ENCODE results near the gene DOCK8. TPM values are rescaled to one million over a fixed set of nuclear protein-coding genes. Genes with fewer than 3 reads are reported as not detected.
A peak's percentile ranks its signal among the peaks of the same experiment; 100 is the strongest.
"Not testable (repeated sequence)": the region's sequence is repeated elsewhere in the genome, so short reads cannot be mapped to it uniquely, and the experiment has no call there.

The DOCK8 gene
- total RNA-seq, 1 experiment from 2014 or later, result 0.12 TPM

DNA sequence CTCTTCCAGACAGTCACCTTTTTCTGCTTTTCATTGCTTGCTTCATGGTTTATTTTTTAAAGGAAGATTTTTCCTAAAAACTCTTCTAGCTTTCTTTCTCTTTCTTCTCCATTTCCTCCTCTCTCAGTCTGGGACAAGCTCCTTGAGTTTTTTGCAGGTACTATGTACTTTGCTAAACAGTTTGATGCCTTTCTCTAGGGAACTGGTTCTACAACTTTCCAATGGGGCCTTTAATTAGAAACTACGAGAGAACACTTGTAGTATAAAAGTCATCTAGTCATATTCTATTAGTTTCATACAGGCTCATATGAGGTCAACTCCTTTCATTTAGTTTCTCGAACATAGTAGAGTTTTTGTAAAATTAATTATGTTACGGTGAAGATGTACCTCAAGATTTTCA is 189.6 kb downstream of the DOCK8 start:
- no peak for DNase-seq (ENCODE audit: extremely low read depth, low read depth)

DNA sequence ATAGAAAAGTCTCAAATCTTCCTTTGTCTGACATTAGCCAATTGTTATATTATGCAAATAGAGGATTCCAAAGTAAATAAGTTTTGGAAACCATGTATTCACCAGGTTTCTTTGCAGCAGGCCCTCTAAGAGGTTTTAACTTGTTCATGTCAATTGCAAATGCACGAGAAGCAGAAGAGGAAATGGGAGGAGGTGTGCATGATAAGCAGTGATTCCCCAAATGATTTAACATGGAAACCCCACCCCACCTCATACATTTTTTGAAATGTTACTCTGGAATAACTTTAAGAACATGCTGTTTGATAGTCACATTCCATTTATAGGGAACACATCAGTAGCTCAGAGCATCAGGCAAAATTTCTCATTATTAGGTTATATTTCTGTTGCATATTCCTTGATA is 190.7 kb downstream of the DOCK8 start:
- no peak for DNase-seq (ENCODE audit: extremely low read depth, low read depth)

GRCh38 chr9:406886-407654 is 192.4 kb downstream of the DOCK8 start:
- no peak for DNase-seq (ENCODE audit: extremely low read depth, low read depth)

GRCh38 chr9:409655-410054 is 195.0 kb downstream of the DOCK8 start:
- DNase-seq (ENCODE audit: extremely low read depth, low read depth), result not testable (repeated sequence)

DNA sequence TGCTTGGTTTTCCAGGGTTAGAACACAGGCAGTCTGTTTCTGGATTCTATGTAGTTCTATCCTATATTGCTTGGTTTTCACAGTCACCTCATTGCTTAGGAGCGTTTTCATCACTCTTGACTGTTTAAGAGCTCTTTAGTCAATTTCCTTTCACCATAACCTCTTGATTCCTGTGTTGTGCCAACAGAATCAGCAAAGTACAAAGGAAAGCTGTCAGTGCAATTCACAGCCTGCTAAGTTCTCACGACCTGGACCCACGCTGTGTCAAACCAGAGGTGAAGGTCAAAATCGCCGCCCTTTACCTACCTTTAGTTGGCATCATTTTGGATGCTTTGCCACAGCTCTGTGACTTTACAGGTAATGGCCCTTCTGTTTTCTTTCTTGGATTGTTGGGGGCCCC is 199.9 kb downstream of the DOCK8 start:
- DNase-seq (ENCODE audit: extremely low read depth, low read depth), result no peak

GRCh38 chr9:419571-420171 is 205.0 kb downstream of the DOCK8 start:
- peak; percentile 11 for DNase-seq (ENCODE audit: extremely low read depth, low read depth)

- DNase-seq (ENCODE audit: extremely low read depth, low read depth), result no peak
These were observed 207.2 kb downstream of the DOCK8 start for GRCh38 chr9:421896-422295.

GRCh38 chr9:426264-426663 is 211.6 kb downstream of the DOCK8 start:
- DNase-seq (ENCODE audit: extremely low read depth, low read depth), result no peak

DNA sequence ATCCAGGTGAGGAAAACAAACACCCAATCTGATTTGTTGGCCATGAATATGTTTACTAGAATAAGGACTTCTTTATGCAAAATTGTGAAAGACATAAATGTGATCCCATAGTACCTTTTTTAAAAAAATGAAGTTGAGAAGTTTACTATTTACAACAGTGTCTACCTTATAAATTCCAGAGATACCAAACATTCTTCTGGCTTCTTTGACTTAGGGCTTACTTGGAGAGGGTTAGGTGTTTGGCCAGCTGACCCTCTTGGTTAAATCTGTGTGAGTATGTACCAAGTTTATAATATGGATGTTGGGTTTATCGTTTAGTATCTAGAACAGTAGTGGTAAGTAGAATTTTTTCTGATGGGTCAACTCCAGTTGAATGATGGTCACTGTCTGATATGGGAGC is 212.3 kb downstream of the DOCK8 start:
- no peak for DNase-seq (ENCODE audit: extremely low read depth, low read depth)

DNA sequence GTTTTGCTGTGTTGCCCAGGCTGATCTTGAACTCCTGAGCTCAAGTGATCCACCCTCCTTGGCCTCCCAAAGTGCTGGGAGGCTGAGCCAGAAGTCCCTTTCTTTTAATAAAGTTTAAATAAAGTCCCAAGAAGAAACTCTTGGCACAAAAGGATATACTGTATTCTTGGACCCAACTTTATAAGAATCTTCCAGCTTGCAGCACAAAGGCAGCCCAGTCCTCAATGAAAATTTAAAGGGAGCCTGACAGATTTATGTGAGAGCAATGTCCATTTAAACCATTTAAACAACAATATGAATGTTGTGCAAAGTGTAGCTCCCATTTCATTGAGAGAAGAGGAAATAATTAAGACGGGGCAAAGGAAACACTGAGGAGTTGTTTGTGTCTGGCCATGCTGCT is 217.0 kb downstream of the DOCK8 start:
- no peak for DNase-seq (ENCODE audit: extremely low read depth, low read depth)

GRCh38 chr9:436482-436881 is 221.8 kb downstream of the DOCK8 start:
- no peak for DNase-seq (ENCODE audit: extremely low read depth, low read depth)

DNA sequence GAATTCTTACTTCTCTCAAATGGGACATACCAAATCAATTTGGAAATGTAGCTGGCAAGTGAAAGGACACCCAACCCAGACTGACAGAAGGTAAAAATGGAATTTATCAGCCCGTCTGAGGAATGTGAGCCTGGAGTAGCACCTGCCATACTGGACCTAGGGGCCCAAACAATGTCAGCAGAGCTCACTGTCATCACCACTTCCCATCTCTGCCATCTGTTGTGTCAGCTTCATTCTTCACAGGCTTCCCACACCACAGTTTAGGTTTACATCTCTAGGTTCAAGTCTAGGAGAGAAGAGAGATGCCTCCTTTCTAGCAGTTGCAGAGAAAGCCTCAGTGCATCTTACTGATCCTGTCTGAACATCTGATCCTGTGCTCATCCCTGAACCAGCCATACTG is 222.4 kb downstream of the DOCK8 start:
- no peak for DNase-seq (ENCODE audit: extremely low read depth, low read depth)

DNA sequence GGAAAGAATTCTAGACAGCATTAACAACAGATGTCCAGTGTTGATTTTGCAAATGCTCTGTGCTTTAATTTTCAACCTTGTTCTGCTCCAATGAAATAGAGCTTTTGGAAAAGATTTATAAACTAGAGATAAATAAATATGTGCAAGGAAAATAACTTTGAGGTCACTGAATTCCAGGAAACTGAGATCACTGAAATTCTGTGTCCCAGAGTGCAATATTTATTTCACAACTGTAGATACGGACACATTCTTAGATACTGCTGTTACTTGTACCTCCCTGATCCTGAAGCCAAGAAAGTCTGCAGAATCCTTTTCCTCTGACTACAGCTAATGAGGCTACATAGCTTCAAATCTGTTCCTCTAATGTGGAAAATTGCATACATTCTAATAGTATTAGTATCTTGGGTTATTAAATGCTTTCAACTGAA is 222.9 kb downstream of the DOCK8 start:
- no peak for DNase-seq (ENCODE audit: extremely low read depth, low read depth)

- no peak for DNase-seq (ENCODE audit: extremely low read depth, low read depth)
These were observed 223.4 kb downstream of the DOCK8 start for GRCh38 chr9:438066-438465.

- no peak for DNase-seq (ENCODE audit: extremely low read depth, low read depth)
These were observed 224.5 kb downstream of the DOCK8 start for GRCh38 chr9:438961-439768.

- DNase-seq (ENCODE audit: extremely low read depth, low read depth), result no peak
These were observed 226.5 kb downstream of the DOCK8 start for GRCh38 chr9:441126-441525.

- DNase-seq (ENCODE audit: extremely low read depth, low read depth), result no peak
These were observed 229.9 kb downstream of the DOCK8 start for GRCh38 chr9:444528-444927.

DNA sequence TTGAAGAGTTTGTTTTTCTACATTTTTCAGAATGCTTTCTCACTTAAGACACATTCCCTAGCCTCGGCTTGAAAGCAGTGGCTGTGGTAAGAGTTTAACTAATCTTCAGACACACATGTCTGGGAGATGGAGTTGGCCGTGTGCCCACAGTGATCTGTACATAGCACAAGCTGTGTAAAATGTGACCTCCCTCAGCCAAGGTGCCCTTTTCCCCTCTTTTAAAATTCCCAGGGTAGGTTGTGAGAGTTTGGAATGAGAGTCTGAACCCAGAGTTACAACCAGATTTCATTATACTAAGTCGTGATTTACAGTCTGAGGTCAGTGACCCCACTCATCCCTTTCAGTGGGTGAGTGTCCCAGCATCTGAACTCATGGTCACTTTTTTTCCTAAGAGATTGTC is 230.4 kb downstream of the DOCK8 start:
- no peak for DNase-seq (ENCODE audit: extremely low read depth, low read depth)

DNA sequence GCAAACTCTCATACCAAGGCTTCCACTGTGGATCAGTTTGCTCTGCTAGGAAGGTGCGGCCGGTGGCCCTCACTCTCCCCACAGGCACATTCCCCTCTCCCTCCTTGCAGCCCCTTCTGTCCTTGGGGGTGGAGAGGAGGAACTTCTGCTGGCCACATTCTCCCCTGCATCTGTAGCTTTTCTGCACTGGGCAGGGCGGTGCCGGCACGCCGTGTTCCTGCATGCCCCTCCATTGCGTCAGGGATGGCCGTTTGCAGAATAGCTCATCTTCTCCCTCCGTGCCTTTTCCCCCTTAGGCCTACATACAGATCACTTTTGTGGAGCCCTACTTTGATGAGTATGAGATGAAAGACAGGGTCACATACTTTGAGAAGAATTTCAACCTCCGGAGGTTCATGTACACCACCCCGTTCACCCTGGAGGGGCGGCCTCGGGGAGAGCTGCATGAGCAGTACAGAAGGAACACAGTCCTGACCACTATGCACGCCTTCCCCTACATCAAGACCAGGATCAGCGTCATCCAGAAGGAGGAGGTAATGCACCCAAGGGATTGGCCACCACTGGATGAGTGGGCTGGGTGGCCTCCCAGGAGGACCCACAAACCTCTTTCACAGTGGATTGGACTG is 231.5 kb downstream of the DOCK8 start:
- no peak for DNase-seq (ENCODE audit: extremely low read depth, low read depth)

DNA sequence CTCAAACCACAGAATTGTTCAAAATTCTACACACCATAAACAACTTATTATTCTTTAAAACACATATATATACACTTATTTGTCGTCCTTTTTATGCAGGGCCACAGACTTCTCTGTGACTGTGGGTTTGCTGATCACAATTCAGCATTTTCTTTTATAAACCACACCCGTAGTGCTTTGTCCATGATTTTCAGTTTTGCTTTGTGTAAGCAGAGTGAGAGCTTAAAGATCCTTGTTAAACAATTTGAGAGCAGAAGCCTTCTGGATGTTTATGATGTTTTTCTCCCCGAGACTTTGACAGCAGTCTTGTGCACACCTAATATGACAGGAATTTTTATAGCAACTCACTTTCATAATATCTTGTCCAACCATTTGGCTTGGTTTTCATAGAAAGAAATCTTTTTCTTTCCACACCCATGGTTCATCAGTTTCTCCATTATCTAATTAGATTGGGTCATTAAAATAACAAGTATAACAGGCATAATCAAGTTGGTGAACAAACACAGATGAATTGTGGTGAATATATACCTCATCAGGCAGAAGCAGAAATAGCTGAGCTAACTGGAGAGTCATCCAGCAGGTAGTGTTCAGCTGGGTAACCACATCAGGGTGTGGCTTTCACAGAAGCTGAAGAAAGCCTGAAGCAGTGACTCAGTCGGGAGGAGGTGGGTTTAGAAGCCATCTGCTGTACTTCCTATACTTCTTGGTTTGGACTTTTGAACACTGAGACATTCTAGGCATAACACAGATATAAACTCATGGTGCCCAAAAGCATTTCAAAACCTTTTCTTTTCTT is 232.8 kb downstream of the DOCK8 start:
- DNase-seq (ENCODE audit: extremely low read depth, low read depth), result peak; percentile 4
